ENCODE measurements around the gene SLC31A1. TPM values are rescaled to one million over a fixed set of nuclear protein-coding genes. Genes with fewer than 3 reads are reported as not detected.
"Not testable (repeated sequence)": the region's sequence is repeated elsewhere in the genome, so short reads cannot be mapped to it uniquely, and the experiment has no call there.

SLC31A1 gene
- polyA plus RNA-seq, 3 donors: 6.4 to 13.7 (median 8.0) TPM

GRCh38 chr9:113293285-113293878 lies 72.0 kb downstream of the SLC31A1 start:
- H3K27ac ChIP-seq (ENCODE audit: low read depth, low read length): no peak overlapping the region
- 84 to 87% (median 85%) methylated on average over 7 of the region's 7 CpGs for WGBS, 3 donors

GRCh38 chr9:113296247-113296646 lies 74.9 kb downstream of the SLC31A1 start:
- 89 to 95% (median 93%) methylated on average over 8 of the region's 8 CpGs for whole genome bisulfite sequencing, 3 donors

DNA sequence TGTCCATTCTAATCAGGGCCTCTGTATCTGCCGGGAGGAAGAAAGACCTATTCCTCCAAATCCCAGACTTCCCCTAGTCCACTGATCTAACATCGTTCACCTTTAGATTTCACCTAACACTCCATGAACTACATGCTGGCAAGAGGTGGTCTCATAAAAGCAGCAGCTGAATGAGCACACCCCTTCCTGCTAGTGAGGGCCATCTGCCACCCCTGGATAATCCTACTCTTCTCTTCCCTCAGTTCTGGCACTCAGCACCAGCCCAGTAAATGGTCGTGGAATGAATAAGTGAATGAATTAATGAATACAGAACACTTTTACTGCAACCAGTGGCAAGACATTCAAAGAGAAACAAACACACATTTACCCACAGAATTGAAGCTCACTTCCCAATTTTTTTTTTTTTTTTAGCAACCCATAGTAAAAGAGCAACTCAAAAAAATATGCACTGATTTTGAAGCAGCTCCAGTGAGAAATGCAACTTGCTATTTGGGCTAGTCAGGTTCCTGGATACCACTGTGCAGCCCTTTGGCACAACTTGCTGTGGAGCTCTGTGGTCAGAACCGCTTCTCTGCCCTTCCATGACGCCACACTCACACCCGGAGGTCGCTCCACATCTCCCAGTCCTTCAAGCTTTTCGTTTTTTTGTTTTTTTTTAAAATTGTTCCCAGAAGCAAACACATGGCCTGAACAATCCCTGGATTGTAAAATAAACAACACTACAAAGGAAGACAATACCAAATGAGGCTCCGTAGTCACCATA lies 75.6 kb downstream of the SLC31A1 start:
- 71 to 84% (median 80%) methylated on average over 9 of the region's 9 CpGs for WGBS, 3 donors
- no peak overlapping the region for H3K27ac ChIP-seq (ENCODE audit: low read depth, low read length)

More at GRCh38 chr9:113296247-113296646, 74.9 kb downstream of the SLC31A1 start:
- H3K27ac ChIP-seq (ENCODE audit: low read depth, low read length): not testable (repeated sequence)

DNA sequence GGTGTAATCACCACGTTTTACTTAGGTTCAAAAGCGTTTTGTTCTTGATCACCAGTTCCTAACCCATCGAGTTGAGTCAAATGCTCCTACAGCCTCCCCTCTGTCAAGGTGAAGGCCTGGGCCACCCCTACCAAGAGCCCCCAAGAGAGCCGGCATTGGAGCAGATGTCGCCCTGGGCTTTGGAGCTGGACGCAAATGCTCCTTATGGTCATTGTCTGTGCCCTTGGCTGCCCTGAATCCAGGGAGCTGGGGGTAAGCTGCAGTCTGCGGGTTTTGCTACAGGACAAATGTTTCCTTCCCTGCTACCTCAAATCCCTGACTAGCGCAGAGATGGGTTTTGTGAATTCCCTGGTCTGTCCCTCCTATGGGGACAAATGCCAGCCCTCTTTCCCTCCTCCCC lies 77.0 kb downstream of the SLC31A1 start:
- 92 to 94% (median 93%) methylated on average over 8 of the region's 8 CpGs for WGBS, 3 donors

GRCh38 chr9:113298924-113299770 lies 77.8 kb downstream of the SLC31A1 start:
- 83 to 93% (median 86%) methylated on average over 15 of the region's 15 CpGs for WGBS, 3 donors
- no peak overlapping the region for H3K27ac ChIP-seq (ENCODE audit: low read depth, low read length)

More for the DNA sequence above, 77.0 kb downstream of the SLC31A1 start:
- no peak overlapping the region for H3K27ac ChIP-seq (ENCODE audit: low read depth, low read length)

- no peak overlapping the region for H3K27ac ChIP-seq (ENCODE audit: low read depth, low read length)
- WGBS, 3 donors: 25 to 39% (median 28%) methylated on average over 8 of the region's 8 CpGs
Measured at GRCh38 chr9:113299800-113300292, 78.5 kb downstream of the SLC31A1 start.

GRCh38 chr9:113301548-113301947 lies 80.2 kb downstream of the SLC31A1 start:
- H3K27ac ChIP-seq (ENCODE audit: low read depth, low read length): no peak overlapping the region
- 85 to 89% (median 87%) methylated on average over 8 of the region's 8 CpGs for WGBS, 3 donors

DNA sequence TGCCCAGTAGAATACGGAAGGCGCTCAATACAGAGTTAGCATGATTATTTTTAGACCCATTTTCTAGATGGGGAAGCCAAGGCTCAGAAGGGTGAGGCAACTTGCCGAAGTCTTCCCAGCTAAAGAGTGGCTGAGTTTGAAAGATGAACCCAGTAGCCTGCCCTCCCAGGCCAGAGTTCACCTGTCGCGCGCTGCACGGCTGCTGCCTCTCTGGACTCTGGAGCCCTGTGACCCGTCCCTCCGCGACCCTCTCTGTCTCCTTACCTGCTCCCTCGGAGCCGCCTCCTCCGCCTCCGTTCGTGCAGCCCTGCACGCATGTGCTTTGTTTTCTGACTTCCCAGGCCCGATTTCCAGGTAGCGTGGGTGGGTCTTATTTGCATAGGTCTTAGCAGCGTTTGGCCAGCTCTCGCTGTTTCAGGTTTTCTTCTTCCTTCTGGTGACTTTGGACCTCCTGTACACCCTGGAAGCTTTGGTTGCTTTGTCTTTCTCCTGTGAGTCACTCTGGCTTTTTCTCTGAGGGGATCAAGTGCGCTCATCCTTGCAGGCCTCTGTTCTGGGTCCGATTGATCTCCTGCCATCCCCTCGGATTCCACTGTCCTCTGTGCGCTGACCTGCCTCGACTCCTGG lies 81.6 kb downstream of the SLC31A1 start, which contains the start of gene RNF183:
TSS of gene RNF183 (minus strand) at position 585 of the 627 bp plus-strand sequence. CDS start 5,192 bp downstream, outside the sequence.
- H3K27ac ChIP-seq (ENCODE audit: low read depth, low read length): no peak within 1 kb of the TSS

GRCh38 chr9:113306566-113306965 lies 85.2 kb downstream of the SLC31A1 start:
- no peak overlapping the region for H3K27ac ChIP-seq (ENCODE audit: low read depth, low read length)
- WGBS, 3 donors: 88 to 94% (median 90%) methylated on average over 1 of the region's 1 CpG

More for the DNA sequence above, 81.6 kb downstream of the SLC31A1 start, which contains the start of gene RNF183:
- WGBS, 3 donors: 54 to 87% (median 75%) methylated on average over 25 of the region's 25 CpGs

DNA sequence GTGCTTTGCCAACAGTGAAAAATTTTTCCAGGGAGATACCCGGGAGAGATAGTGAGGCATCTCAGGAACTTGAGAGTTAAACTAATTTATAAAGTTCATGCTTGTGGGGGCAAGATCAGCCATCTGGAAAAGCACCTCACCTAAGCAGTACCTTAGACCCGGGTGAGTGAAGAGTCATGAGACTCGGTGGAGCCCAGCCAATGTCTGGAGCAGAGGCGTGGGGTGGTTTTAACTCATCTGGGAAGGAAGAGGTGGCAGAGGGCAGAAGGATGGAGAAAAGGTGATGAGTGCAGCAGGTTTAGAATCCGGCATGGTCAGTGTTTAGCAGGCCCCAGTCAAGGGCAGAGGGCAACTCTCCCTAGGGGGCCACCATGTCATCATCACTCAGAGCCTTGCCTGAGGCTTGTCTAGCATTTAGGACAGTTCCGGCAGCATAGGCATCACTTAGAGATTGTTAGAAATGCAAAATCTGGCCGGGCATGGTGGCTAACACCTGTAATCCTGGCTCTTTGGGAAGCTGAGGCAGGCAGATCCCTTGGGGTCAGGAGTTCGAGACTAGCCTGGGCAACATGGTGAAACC lies 86.1 kb downstream of the SLC31A1 start:
- H3K27ac ChIP-seq (ENCODE audit: low read depth, low read length): no peak overlapping the region
- 62 to 74% (median 67%) methylated on average over 8 of the region's 8 CpGs for WGBS, 3 donors

GRCh38 chr9:113309204-113309813 lies 88.0 kb downstream of the SLC31A1 start:
- 8 to 9% (median 8%) methylated on average over 2 of the region's 2 CpGs for WGBS, 3 donors

DNA sequence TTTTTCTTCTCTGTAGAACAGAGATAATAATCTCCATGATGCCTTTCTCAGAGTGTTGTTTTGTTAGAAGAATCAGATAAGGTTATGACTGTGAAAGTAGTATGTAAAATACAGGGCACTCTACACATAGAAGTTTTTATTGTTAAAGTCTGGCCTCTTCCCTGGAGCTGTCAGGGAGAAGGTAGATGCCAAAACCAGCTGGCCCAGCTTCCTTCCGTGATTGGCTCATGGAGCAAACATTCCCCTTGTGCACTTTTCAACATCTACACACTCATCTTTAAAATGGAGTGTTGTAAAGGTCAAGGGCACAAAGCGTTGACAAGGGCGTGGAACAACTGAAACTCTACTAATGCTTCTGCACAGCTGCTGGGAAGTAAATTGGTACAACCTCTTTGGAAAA lies 89.2 kb downstream of the SLC31A1 start:
- 35 to 61% (median 56%) methylated on average over 3 of the region's 3 CpGs for WGBS, 3 donors
- no peak overlapping the region for H3K27ac ChIP-seq (ENCODE audit: low read depth, low read length)

More at GRCh38 chr9:113309204-113309813, 88.0 kb downstream of the SLC31A1 start:
- H3K27ac ChIP-seq (ENCODE audit: low read depth, low read length): no peak overlapping the region

- no peak overlapping the region for H3K27ac ChIP-seq (ENCODE audit: low read depth, low read length)
- WGBS, 3 donors: 83 to 89% (median 87%) methylated on average over 3 of the region's 3 CpGs
Measured at GRCh38 chr9:113311961-113312360, 90.6 kb downstream of the SLC31A1 start.

- 40 to 90% (median 86%) methylated on average over 5 of the region's 5 CpGs for WGBS, 3 donors
- no peak overlapping the region for H3K27ac ChIP-seq (ENCODE audit: low read depth, low read length)
Measured at GRCh38 chr9:113313261-113313660, 91.9 kb downstream of the SLC31A1 start.
